ENCODE data around the gene WDR73.
"Not testable (repeated sequence)": the region's sequence is repeated elsewhere in the genome, so short reads cannot be mapped to it uniquely, and the experiment has no call there.

The WDR73 gene

DNA sequence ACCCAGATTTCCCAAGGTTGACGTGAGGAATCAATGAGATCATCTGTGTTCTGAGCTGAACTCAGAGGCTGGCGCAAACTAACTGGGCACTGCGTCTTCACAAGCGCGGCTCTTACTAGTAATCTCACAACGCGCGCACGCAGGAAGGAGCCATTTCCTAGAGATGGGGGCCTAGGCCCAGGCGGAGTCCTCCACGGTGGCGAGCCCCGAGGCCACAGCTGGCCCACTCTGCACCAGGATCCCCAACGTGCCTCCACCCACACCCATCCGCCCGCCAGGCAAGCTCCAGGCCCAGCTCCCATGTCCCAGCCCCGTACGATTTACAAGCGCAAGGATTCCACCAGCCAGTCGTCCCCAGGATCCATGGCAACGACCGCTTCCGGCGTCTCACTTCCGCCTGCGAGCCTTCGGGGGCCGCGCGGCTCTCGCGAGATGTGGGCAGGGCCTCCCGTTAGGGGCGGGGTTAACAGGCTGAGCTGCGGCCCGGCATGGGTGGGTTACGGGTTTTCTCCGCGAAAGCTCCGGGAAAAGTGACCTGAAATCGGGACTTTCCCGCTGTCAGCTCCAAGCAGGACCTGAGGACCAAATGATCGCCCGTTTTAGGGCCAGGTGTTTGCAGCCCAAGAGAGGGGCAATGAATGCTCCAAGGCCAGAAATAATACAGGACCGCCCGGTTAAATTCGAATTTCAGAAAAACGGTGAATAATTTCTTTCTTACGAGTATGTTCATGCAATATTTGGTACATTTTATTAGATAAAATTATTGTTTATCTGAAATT, at the start of gene WDR73:
Gene WDR73, minus strand, starts transcription at position 374 of the 779 bp plus-strand sequence. Its CDS starts 9 bp downstream, at position 365.
- peak; percentile 93 for DNase-seq (ENCODE audit: low read depth, low spot score)
- no peaks in the 10 kb centered on the region for H3K4me1 ChIP-seq (ENCODE audit: control insufficient read depth, insufficient read depth, low read length)
- H3K27ac ChIP-seq (ENCODE audit: low read length): no peak within 1 kb of the TSS
- no peaks in the 10 kb centered on the region; the same call in 1 of the 2 replicates for H3K27me3 ChIP-seq (ENCODE audit: control insufficient read depth, insufficient read depth, low read length)
- no peaks in the 10 kb centered on the region for H3K9me3 ChIP-seq (ENCODE audit: control insufficient read depth, insufficient read depth, low read length)
- peaks cover 5% of the 10 kb centered on the region; the same call in 1 of the 2 replicates for H3K36me3 ChIP-seq (ENCODE audit: control insufficient read depth, insufficient read depth, low read length)
- H3K4me3 ChIP-seq (ENCODE audit: low read length): peak within 1 kb of the TSS; percentile 79
- no CpG with 5 or more reads among the region's 49 CpGs for WGBS (ENCODE audit: insufficient coverage, insufficient read length)

DNA sequence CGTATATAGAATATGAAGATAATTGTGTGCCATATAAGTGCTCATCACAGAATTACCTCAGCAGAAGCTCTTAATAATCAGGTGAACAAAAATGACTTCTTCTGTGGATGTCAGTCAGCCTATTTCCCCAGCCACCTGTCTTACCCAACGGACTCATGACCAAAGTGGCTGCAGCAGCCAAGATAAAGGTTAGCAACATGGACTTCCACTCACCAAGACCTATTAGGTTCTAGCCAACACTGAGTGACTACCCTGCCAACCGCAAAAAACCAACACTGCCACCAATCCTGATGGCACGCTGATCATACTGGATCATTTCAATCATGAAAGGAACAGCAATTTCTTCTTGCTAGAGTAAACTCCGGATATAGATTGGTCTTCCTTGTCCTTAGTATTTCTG, 49.7 kb upstream of the WDR73 start:
- no peaks in the 10 kb centered on the region for H3K36me3 ChIP-seq (ENCODE audit: control insufficient read depth, insufficient read depth, low read length)
- no peak overlapping the region for H3K27ac ChIP-seq (ENCODE audit: low read length)
- no peaks in the 10 kb centered on the region for H3K9me3 ChIP-seq (ENCODE audit: control insufficient read depth, insufficient read depth, low read length)
- no peak overlapping the region for H3K4me3 ChIP-seq (ENCODE audit: low read length)
- no peaks in the 10 kb centered on the region for H3K27me3 ChIP-seq (ENCODE audit: control insufficient read depth, insufficient read depth, low read length)
- H3K4me1 ChIP-seq (ENCODE audit: control insufficient read depth, insufficient read depth, low read length): no peaks in the 10 kb centered on the region
- DNase-seq (ENCODE audit: low read depth, low spot score): no peak
- no CpG with 5 or more reads among the region's 5 CpGs for WGBS (ENCODE audit: insufficient coverage, insufficient read length)

DNA sequence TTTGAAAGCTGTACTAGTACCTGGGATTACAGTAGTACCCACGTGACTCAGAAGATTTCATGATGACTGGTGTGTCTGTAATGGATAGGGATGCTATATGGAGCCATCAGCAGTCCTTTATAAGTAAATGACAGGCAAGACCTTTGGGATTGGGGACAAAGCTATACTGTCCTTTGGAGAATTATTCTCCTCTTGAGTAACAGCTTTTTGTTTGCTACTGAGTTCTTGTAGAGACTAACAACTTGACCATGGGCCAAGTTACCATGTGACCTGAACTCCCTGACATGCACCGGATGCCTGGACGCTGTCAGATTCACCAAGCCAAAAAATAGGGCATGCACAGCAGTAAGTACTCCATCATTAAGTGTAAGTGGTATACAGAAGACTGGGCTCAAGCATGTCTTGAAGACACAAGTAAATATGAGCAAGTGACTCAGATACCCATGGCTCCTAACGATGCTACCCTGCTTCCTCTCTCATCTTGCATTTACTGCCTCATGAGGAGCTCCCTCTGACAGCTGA, 48.9 kb upstream of the WDR73 start:
- Histone ChIP-seq H3K4me3 (ENCODE audit: low read length) (no peak overlapping the region), H3K27me3 (ENCODE audit: control insufficient read depth, insufficient read depth, low read length) (no peaks in the 10 kb centered on the region), H3K4me1 (ENCODE audit: control insufficient read depth, insufficient read depth, low read length) (no peaks in the 10 kb centered on the region), H3K9me3 (ENCODE audit: control insufficient read depth, insufficient read depth, low read length) (no peaks in the 10 kb centered on the region), H3K36me3 (ENCODE audit: control insufficient read depth, insufficient read depth, low read length) (no peaks in the 10 kb centered on the region), H3K27ac (ENCODE audit: low read length) (no peak overlapping the region)
- no peak for DNase-seq (ENCODE audit: low read depth, low spot score)
- no CpG with 5 or more reads among the region's 4 CpGs for WGBS (ENCODE audit: insufficient coverage, insufficient read length)

DNA sequence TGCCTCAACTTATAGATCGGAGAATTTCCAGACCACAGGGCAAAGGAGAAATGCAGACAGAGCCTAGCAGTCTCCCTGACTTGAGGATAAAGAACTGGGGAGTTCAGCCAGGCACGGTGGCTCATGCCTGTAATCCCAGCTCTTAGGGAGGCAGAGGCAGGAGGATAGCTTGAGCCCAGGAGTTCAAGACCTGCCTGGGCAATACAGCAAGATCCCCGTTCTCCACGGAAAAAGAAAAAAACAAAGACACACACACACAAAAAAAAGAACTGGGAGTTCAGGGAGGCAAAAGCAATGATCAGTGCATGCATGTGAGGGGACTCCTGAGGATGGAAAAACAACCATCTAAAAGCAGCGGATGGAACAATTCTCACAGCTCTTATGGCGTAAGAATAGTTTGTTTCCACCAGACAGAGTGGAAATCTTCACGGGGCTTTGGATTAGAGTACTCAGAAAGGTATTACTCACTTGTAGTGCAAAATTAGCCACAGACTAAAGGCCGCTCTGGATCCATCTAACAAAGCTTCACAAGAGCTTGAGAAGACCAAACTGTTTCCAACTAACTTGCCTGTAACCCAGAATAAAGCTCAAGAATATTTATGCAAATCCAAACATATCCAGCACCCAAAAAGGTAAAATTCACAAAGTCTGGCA, 45.6 kb upstream of the WDR73 start:
- DNase-seq (ENCODE audit: low read depth, low spot score): no peak
- H3K4me1 ChIP-seq (ENCODE audit: control insufficient read depth, insufficient read depth, low read length): no peaks in the 10 kb centered on the region
- H3K27ac ChIP-seq (ENCODE audit: low read length): no peak overlapping the region
- H3K27me3 ChIP-seq (ENCODE audit: control insufficient read depth, insufficient read depth, low read length): no peaks in the 10 kb centered on the region
- WGBS (ENCODE audit: insufficient coverage, insufficient read length): no CpG with 5 or more reads among the region's 8 CpGs
- no peaks in the 10 kb centered on the region for H3K36me3 ChIP-seq (ENCODE audit: control insufficient read depth, insufficient read depth, low read length)
- no peaks in the 10 kb centered on the region for H3K9me3 ChIP-seq (ENCODE audit: control insufficient read depth, insufficient read depth, low read length)
- H3K4me3 ChIP-seq (ENCODE audit: low read length): no peak overlapping the region

DNA sequence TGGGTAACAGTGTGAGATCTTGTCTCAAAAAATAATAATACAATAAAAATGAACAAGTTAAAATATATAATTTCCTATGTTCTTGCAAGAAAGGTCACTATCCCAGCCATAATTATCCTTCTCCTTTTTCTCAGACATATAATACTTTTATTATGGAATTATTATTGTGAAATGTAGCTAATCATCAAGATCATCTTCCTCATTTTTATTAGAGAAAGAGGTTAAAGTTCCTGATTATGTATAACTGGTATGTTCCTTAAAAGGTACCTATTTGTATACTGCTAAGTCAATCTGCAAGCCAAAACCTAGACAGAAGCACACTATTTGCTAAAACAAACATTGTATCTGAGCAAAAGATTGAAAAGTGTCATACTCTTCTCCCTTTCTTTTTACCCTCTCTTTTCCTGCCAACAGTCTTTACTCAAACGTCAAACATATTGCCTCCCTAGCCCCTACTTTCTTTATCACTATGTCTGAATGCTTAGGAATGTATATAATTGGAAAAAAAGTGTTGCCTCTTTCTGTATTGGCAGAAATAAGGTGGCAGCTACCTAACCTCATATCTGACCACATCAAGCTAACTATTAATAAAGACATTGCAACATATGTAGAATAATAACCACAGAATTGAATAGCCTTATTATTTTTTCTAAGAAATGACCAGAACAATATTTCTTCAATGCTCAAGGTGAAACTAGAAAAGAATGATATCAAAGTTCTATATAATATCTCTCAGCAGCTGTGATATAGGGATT, 43.3 kb upstream of the WDR73 start:
- Histone ChIP-seq H3K27ac (ENCODE audit: low read length) (no peak overlapping the region), H3K27me3 (ENCODE audit: control insufficient read depth, insufficient read depth, low read length) (no peaks in the 10 kb centered on the region), H3K4me1 (ENCODE audit: control insufficient read depth, insufficient read depth, low read length) (no peaks in the 10 kb centered on the region), H3K9me3 (ENCODE audit: control insufficient read depth, insufficient read depth, low read length) (no peaks in the 10 kb centered on the region), H3K4me3 (ENCODE audit: low read length) (no peak overlapping the region), H3K36me3 (ENCODE audit: control insufficient read depth, insufficient read depth, low read length) (no peaks in the 10 kb centered on the region)
- DNase-seq (ENCODE audit: low read depth, low spot score): no peak
- whole genome bisulfite sequencing (ENCODE audit: insufficient coverage, insufficient read length): no CpG with 5 or more reads among the region's 1 CpG

DNA sequence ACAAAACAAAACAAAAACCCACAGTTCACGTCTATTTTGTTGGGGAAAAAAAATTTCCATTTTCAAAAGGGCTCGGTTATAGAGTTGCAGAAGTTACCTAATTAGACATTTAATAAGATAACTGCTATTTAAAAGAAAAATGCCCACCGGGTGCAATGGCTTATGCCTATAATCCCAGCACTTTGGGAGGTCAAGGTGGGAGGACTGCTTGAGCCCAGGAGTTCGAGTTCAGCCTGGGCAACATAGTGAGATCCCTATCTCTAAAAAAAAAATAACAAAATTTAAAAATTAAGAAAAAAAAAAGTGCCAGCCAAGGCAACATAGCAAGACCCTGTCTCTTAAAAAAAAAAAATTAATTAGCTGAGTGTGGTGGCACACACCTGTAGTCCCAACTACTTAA, 42.7 kb upstream of the WDR73 start:
- no peak overlapping the region for H3K4me3 ChIP-seq (ENCODE audit: low read length)
- no peaks in the 10 kb centered on the region for H3K36me3 ChIP-seq (ENCODE audit: control insufficient read depth, insufficient read depth, low read length)
- no CpG with 5 or more reads among the region's 4 CpGs for WGBS (ENCODE audit: insufficient coverage, insufficient read length)
- no peaks in the 10 kb centered on the region for H3K27me3 ChIP-seq (ENCODE audit: control insufficient read depth, insufficient read depth, low read length)
- no peak for DNase-seq (ENCODE audit: low read depth, low spot score)
- no peak overlapping the region for H3K27ac ChIP-seq (ENCODE audit: low read length)
- H3K9me3 ChIP-seq (ENCODE audit: control insufficient read depth, insufficient read depth, low read length): no peaks in the 10 kb centered on the region
- no peaks in the 10 kb centered on the region for H3K4me1 ChIP-seq (ENCODE audit: control insufficient read depth, insufficient read depth, low read length)

DNA sequence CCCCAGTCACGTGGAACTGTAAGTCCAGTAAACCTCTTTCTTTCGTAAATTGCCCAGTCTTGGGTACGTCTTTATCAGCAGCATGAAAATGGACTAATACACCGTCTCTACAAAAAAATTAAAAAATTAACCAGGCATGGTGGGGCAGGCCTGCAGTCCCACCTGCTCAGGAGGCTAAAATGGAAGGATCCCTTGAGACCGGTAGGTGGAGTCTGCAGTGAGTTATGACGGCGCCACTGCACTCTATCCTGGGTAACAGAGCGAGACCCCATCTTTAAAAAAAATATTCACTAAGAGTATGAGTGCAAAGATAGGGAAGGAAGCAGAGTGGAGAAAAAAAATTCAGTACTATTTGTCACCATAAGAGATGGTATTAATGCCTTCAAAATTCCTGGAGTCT, 36.3 kb upstream of the WDR73 start:
- Histone ChIP-seq H3K27me3 (ENCODE audit: control insufficient read depth, insufficient read depth, low read length) (no peaks in the 10 kb centered on the region), H3K4me3 (ENCODE audit: low read length) (no peak overlapping the region), H3K36me3 (ENCODE audit: control insufficient read depth, insufficient read depth, low read length) (no peaks in the 10 kb centered on the region), H3K9me3 (ENCODE audit: control insufficient read depth, insufficient read depth, low read length) (no peaks in the 10 kb centered on the region), H3K27ac (ENCODE audit: low read length) (no peak overlapping the region), H3K4me1 (ENCODE audit: control insufficient read depth, insufficient read depth, low read length) (no peaks in the 10 kb centered on the region)
- no CpG with 5 or more reads among the region's 8 CpGs for WGBS (ENCODE audit: insufficient coverage, insufficient read length)
- no peak for DNase-seq (ENCODE audit: low read depth, low spot score)

DNA sequence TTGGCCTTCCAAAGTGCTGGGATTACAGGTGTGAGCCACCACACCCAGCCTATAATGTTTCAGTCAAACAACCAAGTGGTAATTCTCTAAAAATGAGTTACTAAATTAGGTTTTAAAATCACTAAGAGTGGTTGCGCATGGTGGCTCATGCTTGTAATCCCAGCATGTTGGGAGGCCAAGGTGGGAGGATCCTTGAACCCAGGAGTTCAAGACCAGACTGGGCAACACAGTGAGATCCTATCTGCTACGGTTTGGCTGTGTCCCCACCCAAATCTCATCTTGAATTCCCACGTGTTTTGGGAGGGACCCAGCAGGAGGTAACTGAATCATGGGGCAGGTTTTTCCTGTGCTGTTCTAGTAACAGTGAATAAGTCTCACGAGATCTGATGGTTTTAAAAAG, 35.8 kb upstream of the WDR73 start:
- no CpG with 5 or more reads among the region's 4 CpGs for WGBS (ENCODE audit: insufficient coverage, insufficient read length)
- H3K4me3 ChIP-seq (ENCODE audit: low read length): no peak overlapping the region
- H3K9me3 ChIP-seq (ENCODE audit: control insufficient read depth, insufficient read depth, low read length): no peaks in the 10 kb centered on the region
- no peaks in the 10 kb centered on the region for H3K4me1 ChIP-seq (ENCODE audit: control insufficient read depth, insufficient read depth, low read length)
- no peaks in the 10 kb centered on the region for H3K36me3 ChIP-seq (ENCODE audit: control insufficient read depth, insufficient read depth, low read length)
- H3K27me3 ChIP-seq (ENCODE audit: control insufficient read depth, insufficient read depth, low read length): no peaks in the 10 kb centered on the region
- no peak overlapping the region for H3K27ac ChIP-seq (ENCODE audit: low read length)
- DNase-seq (ENCODE audit: low read depth, low spot score): no peak

DNA sequence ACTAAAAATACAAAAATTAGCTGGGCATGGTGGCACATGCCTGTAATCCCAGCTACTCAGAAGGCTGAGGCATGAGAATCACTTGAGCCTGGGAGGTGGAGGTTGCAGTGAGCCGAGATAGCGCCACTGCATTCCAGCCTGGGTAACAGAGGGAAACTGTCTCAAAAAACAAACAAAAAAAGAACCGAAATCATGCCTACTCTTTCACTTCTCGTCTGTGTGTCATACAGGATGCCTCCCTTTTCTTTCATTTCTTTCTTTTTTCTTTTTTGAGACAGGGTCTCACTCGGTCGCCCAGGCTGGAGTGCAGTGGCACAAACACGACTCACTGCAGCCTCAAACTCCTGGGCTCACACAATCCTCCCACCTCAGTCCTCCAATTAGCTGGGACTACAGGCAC, 32.4 kb upstream of the WDR73 start:
- not testable (repeated sequence) for H3K27me3 ChIP-seq (ENCODE audit: control insufficient read depth, insufficient read depth, low read length); H3K27ac ChIP-seq (ENCODE audit: low read length); H3K36me3 ChIP-seq (ENCODE audit: control insufficient read depth, insufficient read depth, low read length); H3K4me3 ChIP-seq (ENCODE audit: low read length); DNase-seq (ENCODE audit: low read depth, low spot score); H3K4me1 ChIP-seq (ENCODE audit: control insufficient read depth, insufficient read depth, low read length); H3K9me3 ChIP-seq (ENCODE audit: control insufficient read depth, insufficient read depth, low read length)
- WGBS (ENCODE audit: insufficient coverage, insufficient read length): no CpG with 5 or more reads among the region's 7 CpGs

DNA sequence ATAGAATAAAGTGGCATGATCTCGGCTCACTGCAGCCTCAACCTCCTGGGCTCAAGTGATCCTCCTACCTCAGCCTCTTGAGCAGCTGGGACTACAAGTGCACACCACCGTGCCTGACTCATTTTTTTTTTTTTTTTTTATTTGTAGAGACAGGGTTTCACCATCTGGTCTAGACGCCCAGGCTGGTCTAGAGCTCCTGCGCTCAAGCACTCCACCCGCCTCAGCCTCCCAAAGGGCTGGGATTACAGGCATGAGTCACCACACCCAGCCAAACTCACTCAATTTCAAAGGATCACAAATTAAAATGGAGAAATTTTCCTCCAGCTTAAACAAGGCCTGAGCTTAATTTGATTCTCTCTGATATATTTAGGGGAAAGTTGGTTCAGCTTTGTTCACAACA, 31.2 kb upstream of the WDR73 start:
- Histone ChIP-seq H3K4me3 (ENCODE audit: low read length) (no peak overlapping the region), H3K9me3 (ENCODE audit: control insufficient read depth, insufficient read depth, low read length) (no peaks in the 10 kb centered on the region), H3K4me1 (ENCODE audit: control insufficient read depth, insufficient read depth, low read length) (no peaks in the 10 kb centered on the region), H3K36me3 (ENCODE audit: control insufficient read depth, insufficient read depth, low read length) (no peaks in the 10 kb centered on the region; the same call in 1 of the 2 replicates), H3K27me3 (ENCODE audit: control insufficient read depth, insufficient read depth, low read length) (no peaks in the 10 kb centered on the region), H3K27ac (ENCODE audit: low read length) (no peak overlapping the region)
- WGBS (ENCODE audit: insufficient coverage, insufficient read length): no CpG with 5 or more reads among the region's 5 CpGs
- no peak for DNase-seq (ENCODE audit: low read depth, low spot score)

Measured in iPS DF 6.9 (cell line).